Kasumi-1 (cell line): ENCODE results near the gene TRMT112.
A peak's percentile ranks its signal among the peaks of the same experiment; 100 is the strongest.

Experiments
- DNase-seq, 2 experiments: peaks; one replicate each; lab custom pipeline; 2025; lab: John Stamatoyannopoulos, UW

The TRMT112 gene

DNA sequence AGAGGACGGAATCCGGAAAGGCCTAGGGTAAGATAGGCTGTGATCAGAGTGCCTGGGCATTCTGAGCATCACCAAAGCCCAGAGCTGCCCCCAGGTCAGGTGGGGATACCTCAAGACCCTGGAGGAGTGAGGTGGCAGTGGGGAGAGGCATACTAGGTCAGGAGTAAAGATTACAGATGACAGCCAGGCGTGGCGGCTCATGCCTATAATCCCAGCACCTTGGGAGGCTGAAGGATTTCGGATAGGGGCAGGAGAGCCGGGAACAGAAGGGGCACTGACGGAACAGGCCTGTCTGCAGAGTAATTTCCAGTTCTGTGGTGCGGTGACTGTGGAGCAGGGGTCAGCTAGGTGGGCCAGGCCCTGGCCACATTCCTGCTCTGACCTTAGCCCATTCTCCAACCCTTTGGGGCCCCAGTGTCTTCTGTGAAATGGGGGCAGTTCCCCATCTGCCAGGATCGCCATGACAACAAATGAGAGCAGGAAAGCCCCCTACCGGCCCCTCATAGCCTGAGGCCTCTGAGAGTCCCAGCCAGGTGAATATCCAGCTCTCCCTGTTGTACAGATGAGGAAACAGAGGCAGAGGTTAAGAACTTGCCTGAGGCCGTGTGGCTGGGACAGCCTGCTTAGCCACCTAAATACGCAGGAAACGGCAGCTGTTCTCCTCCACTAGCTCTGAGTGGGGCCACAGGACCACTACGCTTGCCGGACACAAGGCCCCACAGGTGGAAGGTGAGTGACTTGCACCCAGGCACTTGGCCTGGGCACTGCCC lies 42.1 kb downstream of the TRMT112 start:
- no peak for DNase-seq

GRCh38 chr11:64269540-64270220 lies 47.7 kb downstream of the TRMT112 start:
- peak; percentile 99 for DNase-seq

DNA sequence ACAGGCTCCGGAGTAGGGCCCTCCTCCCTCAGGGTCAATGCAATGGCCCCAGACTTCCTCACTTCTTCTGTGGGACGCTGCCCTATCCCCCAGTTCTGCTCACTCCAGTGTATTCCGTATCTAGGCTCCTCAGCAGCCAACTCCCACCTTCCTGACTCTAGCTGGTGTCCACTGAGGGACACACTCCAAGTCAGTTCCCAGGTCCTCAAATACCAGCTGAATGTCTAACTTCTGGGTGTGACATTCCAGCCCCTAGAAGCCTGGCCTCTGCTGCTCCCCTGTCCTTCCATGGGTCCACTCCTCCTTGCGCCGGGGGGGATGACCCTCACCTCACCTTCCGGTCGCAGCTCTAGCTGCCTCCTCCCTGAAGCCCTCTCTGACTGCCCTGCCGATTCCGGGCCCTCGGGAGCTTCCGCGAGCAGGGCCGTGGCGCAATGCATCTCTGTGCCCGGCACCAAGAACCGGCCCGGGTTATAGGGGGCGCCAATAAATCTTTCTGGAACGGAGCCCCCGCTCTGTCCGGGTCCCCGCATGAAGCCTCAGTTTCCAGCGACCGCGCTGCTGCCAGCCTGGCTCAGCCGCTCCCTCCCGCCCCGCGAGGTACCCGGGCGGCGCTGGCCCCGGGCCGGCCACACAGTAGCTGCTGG lies 48.3 kb downstream of the TRMT112 start:
- DNase-seq, result peak; percentile 54 to 65

DNA sequence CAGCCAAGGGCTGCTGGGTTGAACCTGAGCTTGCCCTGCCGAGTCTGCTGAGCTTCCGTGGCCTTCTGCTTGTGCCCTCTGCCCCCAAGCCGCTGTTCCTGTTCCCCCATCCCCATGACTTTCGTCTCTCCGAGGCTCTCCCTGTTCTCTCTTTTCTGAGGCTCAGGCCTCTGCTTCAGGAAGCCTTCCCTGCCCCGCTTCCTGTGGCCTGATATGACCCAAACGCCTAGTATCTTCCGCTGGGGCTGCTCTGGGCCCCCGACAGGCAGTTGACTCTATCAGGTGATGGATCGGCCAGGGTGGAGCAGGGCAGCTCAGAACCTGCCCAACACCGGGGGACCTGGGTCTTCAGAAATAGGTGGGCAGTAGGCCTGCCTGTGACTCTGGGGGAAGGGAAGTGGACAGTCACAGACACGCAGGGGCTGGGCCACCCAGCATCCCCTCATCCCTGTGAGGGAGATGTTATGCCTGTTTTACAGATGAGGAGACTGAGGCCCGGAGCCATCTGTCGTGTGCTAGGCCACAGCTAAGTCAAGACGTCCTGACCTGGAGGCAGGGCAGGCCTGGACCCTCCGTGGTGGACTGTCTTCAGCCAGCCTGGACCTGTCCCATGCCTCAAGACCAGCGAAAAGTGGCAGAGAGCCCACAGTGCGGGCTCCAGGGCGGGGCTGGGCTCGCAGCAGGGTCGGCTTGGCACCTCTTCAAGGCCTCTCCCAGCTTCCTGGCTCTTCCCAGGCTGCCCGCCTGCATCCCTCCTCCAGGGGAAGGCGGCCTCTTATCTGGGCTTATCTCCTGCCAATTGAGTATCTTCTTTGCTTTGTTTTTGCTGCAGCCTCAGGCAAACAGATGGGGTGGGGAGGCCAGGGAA lies 49.1 kb downstream of the TRMT112 start:
- DNase-seq, result peak; percentile 58 to 76

GRCh38 chr11:64267207-64267945 lies 50.0 kb downstream of the TRMT112 start:
- no peak for DNase-seq
